ENCODE data around the gene ATG9B. TPM values are rescaled to one million over a fixed set of nuclear protein-coding genes. Genes with fewer than 3 reads are reported as not detected.

Gene ATG9B
- total and polyA plus RNA-seq, 4 donors: 0.78 to 2.8 (median 1.5) TPM

DNA sequence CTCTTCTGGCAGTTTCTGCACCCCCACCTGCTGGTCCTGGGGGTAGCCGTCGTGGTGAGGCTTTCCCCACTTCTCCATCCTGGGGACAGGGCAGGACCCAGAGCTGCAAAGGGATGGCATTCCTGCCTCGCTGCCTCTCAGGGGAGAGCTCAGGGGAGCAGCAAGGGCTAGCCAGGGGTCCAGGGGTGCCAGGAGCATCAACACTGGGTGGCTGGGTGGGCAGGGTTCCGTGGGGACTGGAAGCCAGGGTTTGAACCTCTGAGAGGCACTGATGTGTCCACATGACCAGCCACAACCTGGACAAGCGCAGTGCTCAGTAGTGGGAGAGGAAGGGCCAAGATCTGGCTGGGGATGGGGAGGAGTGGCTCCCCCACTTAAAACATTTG lies 9.6 kb upstream of the ATG9B start:
- TF ChIP-seq CTCF (IDR thresholded peaks at IDR 0.05; ENCODE audit: control extremely low read depth, extremely low read depth): no peak
- Histone ChIP-seq H3K4me1 (ENCODE audit: control insufficient read depth in 5 of 5, insufficient read depth in 5 of 5, low read length in 5 of 5) (peaks cover 0 to 8% (median 0%) of the 10 kb centered on the region in 5 donors), H3K9me3 (ENCODE audit: control insufficient read depth in 4 of 4, insufficient read depth in 3 of 4, low read length in 3 of 4) (no peaks in the 10 kb centered on the region), H3K27me3 (ENCODE audit: control insufficient read depth in 3 of 3, insufficient read depth in 3 of 3, low read length in 2 of 3) (no peaks in the 10 kb centered on the region), H3K27ac (ENCODE audit: low read depth in 1 of 2, low read length in 1 of 2) (no peak overlapping the region), H3K36me3 (ENCODE audit: control insufficient read depth in 4 of 4, insufficient read depth in 4 of 4, low read length in 4 of 4) (peaks cover 0 to 33% (median 3%) of the 10 kb centered on the region in 4 donors), H3K9ac (ENCODE audit: insufficient read depth in 1 of 2, low read length in 2 of 2) (no peak overlapping the region), H3K4me3 (no peak overlapping the region)
- 86 to 90% methylated on average over 5 of the region's 5 CpGs for WGBS, 2 donors
- no peak for DNase-seq
- no peak for ATAC-seq (ENCODE audit: insufficient read depth, low FRiP score)

DNA sequence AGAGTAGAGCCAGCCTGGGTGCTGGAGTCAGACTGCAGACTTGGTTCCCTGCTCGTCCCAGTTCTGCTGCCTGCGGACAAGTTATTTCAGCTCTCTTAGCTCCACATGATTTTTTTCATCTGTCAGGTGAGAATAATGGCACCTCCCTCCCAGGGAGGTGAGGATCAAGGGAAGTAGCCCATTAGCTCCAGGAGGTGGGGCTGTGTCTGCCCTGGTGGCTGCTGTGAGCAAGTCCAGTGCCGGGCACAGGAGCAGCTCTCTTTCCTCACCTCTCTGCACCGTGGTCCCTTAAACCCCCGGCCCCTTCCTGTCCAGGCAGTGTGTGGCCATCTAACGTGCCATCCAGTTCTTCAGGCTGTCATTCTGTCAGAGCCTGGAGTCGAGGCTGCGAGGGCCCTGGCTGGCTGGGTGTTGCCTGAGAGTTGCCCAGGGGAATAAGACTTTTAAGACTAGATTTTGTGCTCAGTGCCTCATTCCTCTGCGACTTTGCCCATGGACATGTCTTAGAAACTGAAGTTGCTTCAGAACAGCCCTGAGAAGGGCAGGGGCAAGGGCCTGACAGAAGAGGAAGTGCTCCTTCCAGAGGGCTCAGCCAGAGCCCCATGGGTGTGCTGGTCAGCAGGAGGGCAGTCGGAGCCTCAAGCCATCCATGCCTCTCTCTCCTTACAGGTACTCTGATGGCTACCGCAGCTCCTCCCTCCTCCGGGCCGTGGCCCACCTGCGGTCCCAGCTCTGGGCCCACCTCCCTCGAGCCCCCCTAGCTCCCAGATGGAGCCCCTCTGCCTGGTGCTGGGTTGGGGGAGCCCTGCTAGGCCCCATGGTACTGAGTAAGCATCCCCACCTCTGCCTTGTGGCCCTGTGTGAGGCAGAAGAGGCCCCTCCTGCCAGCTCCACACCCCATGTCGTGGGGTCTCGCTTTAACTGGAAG lies 8.9 kb upstream of the ATG9B start:
- H3K36me3 ChIP-seq (ENCODE audit: control insufficient read depth in 4 of 4, insufficient read depth in 4 of 4, low read length in 4 of 4): peaks cover 0 to 33% (median 3%) of the 10 kb centered on the region in 4 donors
- no peak for TF ChIP-seq CTCF (IDR thresholded peaks at IDR 0.05; ENCODE audit: control extremely low read depth, extremely low read depth)
- no peak overlapping the region for H3K4me3 ChIP-seq
- no peak overlapping the region for H3K27ac ChIP-seq (ENCODE audit: low read depth in 1 of 2, low read length in 1 of 2)
- H3K9me3 ChIP-seq (ENCODE audit: control insufficient read depth in 4 of 4, insufficient read depth in 3 of 4, low read length in 3 of 4): no peaks in the 10 kb centered on the region
- no peak overlapping the region for H3K9ac ChIP-seq (ENCODE audit: insufficient read depth in 1 of 2, low read length in 2 of 2)
- H3K27me3 ChIP-seq (ENCODE audit: control insufficient read depth in 3 of 3, insufficient read depth in 3 of 3, low read length in 2 of 3): no peaks in the 10 kb centered on the region
- peaks cover 0 to 9% (median 0%) of the 10 kb centered on the region in 5 donors for H3K4me1 ChIP-seq (ENCODE audit: control insufficient read depth in 5 of 5, insufficient read depth in 5 of 5, low read length in 5 of 5)
- DNase-seq (no peak), ATAC-seq (ENCODE audit: insufficient read depth, low FRiP score) (no peak)
- WGBS, 2 donors: 89 to 91% methylated on average over 16 to 17 of the region's 17 CpGs

- Histone ChIP-seq H3K4me3 (no peak overlapping the region), H3K27me3 (ENCODE audit: control insufficient read depth in 3 of 3, insufficient read depth in 3 of 3, low read length in 2 of 3) (no peaks in the 10 kb centered on the region), H3K27ac (ENCODE audit: low read depth in 1 of 2, low read length in 1 of 2) (no peak overlapping the region), H3K4me1 (ENCODE audit: control insufficient read depth in 5 of 5, insufficient read depth in 5 of 5, low read length in 5 of 5) (peaks cover 0 to 18% (median 0%) of the 10 kb centered on the region in 5 donors), H3K36me3 (ENCODE audit: control insufficient read depth in 4 of 4, insufficient read depth in 4 of 4, low read length in 4 of 4) (peaks cover 0 to 23% (median 3%) of the 10 kb centered on the region in 4 donors), H3K9me3 (ENCODE audit: control insufficient read depth in 4 of 4, insufficient read depth in 3 of 4, low read length in 3 of 4) (no peaks in the 10 kb centered on the region), H3K9ac (ENCODE audit: insufficient read depth in 1 of 2, low read length in 2 of 2) (no peak overlapping the region)
- 63 to 74% methylated on average over 4 of the region's 4 CpGs for WGBS, 2 donors
- DNase-seq (no peak), ATAC-seq (ENCODE audit: insufficient read depth, low FRiP score) (no peak)
- no peak for TF ChIP-seq CTCF (IDR thresholded peaks at IDR 0.05; ENCODE audit: control extremely low read depth, extremely low read depth)
Observed at GRCh38 chr7:151031011-151031410, 6.7 kb upstream of the ATG9B start.
